Measurements from ENCODE around the gene GALNT9.

The GALNT9 gene

GRCh38 chr12:132186208-132186856 lies 143.1 kb downstream of the GALNT9 start:
- DNase-seq (ENCODE audit: low read depth, low spot score), result no peak

- no peak for DNase-seq (ENCODE audit: low read depth, low spot score)
Measured at GRCh38 chr12:132185705-132186104, 143.7 kb downstream of the GALNT9 start.

- DNase-seq (ENCODE audit: low read depth, low spot score), result no peak
Measured at GRCh38 chr12:132182711-132183365, 146.6 kb downstream of the GALNT9 start.

DNA sequence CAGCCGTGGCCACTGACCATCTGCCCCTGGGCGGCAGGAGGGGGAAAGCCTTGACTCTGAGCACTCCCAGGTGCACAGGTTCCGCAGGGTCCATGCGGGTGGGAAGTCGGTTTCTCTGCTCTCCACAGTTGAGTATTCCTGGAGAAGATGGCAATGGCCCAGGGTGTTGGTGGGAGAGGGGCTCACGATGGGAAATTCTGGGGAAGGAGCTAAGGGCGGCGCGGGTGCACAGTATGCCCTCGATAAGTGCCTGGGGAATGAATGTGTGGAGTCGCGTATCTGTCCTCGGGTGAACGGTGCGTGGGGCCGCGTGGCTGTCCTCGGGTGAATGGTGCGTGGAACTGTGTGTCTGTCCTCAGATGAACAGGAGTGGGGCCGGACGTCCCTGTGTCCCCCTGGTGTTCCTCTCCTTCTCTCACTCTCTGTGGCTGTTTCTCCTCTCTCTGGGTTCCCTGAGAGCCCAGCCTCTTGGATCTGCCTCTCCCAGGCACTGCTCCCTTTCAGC lies 147.1 kb downstream of the GALNT9 start:
- no peak for DNase-seq (ENCODE audit: low read depth, low spot score)

- no peak for DNase-seq (ENCODE audit: low read depth, low spot score)
Measured at GRCh38 chr12:132181570-132182200, 147.7 kb downstream of the GALNT9 start.

DNA sequence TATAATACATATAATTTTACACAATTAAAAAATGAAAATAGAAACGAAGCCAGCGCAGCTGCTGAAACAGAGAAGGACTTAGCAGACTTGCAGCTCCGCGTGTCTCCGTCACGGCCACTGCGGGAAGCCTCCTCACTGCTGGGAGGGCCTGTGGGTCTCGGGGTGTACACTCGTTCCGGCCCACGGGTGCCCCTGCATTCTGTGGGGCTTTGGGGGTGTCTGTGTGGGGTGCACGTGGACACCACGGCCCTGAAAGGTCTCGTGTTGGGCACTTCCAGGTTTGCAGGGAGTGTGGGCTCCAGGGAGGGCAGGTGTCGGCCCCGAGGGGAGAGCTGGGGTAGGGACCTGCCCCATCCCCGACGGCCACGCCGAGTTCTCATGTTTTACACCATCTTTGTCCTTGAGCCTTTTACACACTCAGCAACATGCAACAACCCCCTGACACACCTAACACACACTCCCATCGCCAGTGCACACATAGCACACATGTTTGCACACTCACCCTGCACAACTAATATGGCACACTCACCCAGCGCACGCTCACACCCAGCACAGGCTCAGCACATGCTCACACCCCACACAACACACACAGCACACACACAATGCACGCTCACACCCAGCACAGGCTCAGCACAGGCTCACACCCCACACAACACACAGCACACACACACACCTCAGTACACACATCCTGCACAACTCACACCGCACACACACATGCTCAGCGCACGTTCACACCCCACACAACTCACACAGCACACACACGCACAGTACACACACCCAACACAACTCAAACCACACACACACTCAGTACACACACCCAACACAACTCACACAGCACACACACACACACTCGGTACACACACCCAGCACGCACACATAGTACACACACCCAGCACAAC lies 148.5 kb downstream of the GALNT9 start:
- DNase-seq (ENCODE audit: low read depth, low spot score), result no peak

DNA sequence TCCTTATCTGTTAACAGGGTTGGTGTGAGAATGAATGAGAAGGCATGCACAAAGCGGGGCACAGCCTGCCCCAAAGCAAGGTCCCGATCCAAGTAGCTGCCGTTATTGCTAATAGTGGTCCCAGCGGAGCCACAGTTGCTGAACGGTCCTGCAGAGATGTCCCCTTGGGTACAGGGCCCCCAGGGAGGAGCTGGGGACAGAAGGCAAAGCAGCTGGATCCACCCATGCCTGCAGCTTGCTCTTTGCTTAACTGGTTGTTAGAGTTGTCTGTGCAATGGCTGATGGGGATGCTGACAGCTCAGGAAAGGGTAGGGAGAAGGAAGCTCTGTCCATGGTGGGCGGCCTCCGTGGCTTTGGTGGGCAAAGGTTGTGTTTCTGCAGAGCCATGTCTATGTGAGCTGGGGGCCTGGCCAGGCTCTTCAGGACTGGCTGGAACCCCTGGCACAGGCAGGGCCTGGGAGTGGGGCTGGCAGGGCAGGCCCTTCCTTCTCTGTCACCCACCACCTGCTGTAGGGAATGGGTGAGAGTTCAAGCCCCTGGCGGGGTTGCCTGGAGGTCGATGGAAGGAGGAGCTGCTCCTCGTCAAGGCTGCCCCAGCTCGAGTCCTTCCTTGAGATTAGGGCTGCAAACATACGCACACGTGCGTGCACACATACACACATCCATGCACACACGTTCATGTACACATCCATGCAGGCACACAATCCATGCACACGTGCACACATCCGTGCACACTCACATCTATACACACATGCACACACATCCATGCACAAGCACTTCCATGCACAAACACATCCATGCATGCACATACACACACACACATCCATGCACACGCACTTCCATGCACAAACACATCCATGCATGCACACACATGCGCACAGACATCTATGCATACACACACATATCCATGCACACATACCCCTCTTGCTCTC lies 149.7 kb downstream of the GALNT9 start:
- no peak for DNase-seq (ENCODE audit: low read depth, low spot score)

DNA sequence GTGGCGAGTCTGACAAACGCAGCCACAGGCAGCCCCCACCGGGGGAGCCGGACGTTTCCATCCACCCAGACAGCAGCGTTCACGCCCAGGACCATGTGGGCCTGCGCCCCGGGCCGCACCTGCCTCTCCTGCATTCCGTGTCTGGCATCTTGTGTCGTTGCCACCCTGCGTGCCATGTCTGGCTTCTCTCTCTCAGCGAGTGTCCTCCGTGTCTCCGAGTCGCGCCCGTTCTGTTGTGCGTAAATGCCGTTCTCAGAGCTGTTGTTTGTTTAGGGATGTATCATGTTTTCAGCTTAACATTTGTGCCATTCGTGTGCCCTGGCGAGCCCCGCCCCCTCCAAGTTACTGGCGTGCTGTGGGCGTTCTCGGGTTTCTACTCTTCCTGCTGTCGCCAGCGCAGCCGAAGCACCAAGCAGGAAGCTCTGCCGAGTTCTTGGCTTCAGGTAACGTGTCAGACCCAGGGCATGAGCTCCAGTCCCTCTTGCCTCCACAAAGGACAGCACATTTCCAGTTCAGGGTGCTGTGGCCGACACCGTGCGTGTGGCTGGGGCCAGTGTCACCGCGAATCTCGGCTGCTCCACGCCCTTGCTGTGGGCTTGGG lies 150.5 kb downstream of the GALNT9 start:
- no peak for DNase-seq (ENCODE audit: low read depth, low spot score)

DNA sequence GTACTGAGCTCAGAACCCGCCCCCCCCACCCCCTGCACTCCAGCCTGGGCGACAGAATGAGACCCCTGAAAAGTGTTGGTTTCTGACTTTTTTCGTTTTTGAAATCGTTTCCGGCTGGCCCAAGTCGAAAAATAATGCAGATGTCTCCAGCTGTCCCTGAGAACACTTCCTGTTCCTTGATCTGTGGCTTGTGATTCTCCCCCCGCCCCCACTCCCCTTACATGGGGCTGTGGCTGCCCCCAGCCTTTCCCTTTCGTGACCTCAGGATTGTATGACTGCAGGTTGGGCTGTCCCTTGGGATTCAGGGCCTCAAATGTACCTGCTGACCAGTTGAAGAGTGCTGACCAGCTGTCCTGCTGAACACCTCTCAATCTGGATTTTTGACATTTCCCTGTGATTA lies 151.1 kb downstream of the GALNT9 start:
- no peak for DNase-seq (ENCODE audit: low read depth, low spot score)

DNA sequence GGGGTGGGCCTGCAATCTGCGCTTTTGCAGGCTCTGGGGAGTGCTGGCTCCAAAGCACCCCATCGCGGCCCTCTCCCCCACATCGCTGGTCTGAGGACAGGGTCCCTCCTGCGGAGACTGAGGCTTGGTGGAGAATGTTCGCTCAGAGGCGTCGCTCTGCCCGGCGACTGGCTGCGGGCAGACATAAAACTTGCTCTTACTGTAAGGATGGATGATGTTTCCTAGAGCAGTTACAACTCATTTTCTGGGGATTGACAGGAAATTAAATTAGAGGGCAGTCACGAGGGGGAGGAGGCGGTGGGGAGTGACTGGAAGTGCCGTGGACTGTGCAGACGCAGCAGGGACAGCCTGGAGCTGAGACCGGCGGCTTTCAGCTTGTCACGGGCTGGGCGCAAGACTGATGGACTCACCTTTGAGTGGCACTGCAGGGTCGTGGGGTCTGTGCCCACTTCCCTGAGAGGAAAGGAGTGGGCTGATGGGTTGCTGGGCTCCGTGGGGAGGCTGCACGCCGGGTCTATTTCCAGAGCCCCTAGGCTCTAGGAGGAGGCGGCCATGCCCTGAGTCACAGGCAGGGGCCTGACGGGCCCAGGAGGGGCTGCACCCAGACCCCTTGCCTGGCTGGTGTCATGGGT lies 152.4 kb downstream of the GALNT9 start:
- DNase-seq (ENCODE audit: low read depth, low spot score), result no peak

DNA sequence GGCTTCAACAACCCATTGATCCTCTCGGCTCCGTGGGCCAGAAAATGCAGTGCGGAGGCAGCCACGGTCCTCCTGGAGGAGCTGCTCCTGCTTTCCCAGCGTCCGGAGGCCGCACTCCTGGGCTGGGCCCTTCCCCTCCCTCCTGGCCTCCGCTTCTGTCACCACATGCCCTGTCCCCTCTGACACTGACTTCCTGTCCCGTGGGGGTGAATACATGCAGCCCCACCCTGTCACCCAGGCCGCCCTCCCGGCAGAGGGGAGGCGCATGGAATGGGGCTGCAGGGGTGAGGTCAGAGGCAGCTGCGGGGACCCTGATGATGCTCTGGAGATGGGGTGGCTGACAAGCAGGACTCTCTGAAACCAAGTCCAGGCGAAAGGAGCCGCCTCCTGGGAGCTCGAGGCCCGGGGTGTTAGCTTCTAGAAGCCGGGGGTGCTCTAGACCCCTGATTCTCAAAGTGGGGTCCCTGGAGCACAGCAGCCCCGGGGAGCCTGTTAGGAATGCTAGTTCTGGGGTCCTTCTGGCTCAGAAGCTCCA lies 152.9 kb downstream of the GALNT9 start:
- no peak for DNase-seq (ENCODE audit: low read depth, low spot score)

- DNase-seq (ENCODE audit: low read depth, low spot score), result no peak
Measured at GRCh38 chr12:132175496-132176384, 153.6 kb downstream of the GALNT9 start.

- DNase-seq (ENCODE audit: low read depth, low spot score), result no peak
Measured at GRCh38 chr12:132174839-132175490, 154.4 kb downstream of the GALNT9 start.

- no peak for DNase-seq (ENCODE audit: low read depth, low spot score)
Measured at GRCh38 chr12:132174015-132174838, 155.2 kb downstream of the GALNT9 start.

- DNase-seq (ENCODE audit: low read depth, low spot score), result no peak
Measured at GRCh38 chr12:132173135-132174014, 156.0 kb downstream of the GALNT9 start.

DNA sequence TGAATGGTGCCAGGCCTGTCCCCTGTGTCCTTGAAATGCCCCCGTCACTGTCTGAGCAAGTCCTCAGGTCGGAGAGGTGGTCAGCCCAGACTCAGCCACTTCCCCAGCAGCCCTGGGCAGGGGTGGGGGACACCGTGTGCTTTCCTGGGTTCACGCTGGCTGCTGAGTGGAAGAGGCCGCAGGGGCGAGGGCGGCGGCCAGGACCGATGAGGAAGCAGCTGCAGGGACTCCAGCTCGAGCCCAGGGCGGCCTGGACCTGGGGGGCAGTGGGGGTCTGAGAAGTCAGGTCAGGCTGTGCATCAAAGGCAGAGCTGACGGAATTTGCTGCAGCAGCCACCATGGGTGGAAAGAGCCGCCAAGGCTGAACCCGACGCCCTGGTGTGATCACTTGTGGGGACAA lies 156.8 kb downstream of the GALNT9 start:
- no peak for DNase-seq (ENCODE audit: low read depth, low spot score)
